AG08395 (cell line): ENCODE data around the gene AVPI1.
A peak's percentile ranks its signal among the peaks of the same experiment; 100 is the strongest.
"Not testable (repeated sequence)": the region's sequence is repeated elsewhere in the genome, so short reads cannot be mapped to it uniquely, and the experiment has no call there.

Experiments used
- DNase-seq: peaks from one replicate; pipeline ENCODE4 v3.0.0; 2012; ENCODE audit warnings: mixed read lengths, low spot score

Gene AVPI1

GRCh38 chr10:97640174-97640867 is 46.7 kb downstream of the AVPI1 start, which contains the start of gene PI4K2A:
TSS of gene PI4K2A (plus strand) at chr10:97640671. CDS start at chr10:97640743, 72 bp downstream.
- peak; percentile 99 for DNase-seq

GRCh38 chr10:97639090-97639489 is 48.0 kb downstream of the AVPI1 start:
- DNase-seq: not testable (repeated sequence)

- DNase-seq: no peak
Observed at GRCh38 chr10:97635577-97635976, 51.5 kb downstream of the AVPI1 start.

GRCh38 chr10:97633921-97634320 is 53.1 kb downstream of the AVPI1 start:
- DNase-seq: no peak

GRCh38 chr10:97632949-97633884 is 53.8 kb downstream of the AVPI1 start, which contains the start of gene MORN4:
TSS of gene MORN4 (minus strand) at chr10:97633500. CDS start at chr10:97619653, 13,847 bp downstream.
- peak; percentile 97 for DNase-seq

- DNase-seq: peak; percentile 14
Observed at GRCh38 chr10:97631098-97631497, 55.9 kb downstream of the AVPI1 start.

- DNase-seq: no peak
Observed at GRCh38 chr10:97629289-97629688, 57.8 kb downstream of the AVPI1 start.

GRCh38 chr10:97628228-97628627 is 58.8 kb downstream of the AVPI1 start:
- no peak for DNase-seq

GRCh38 chr10:97627731-97628130 is 59.3 kb downstream of the AVPI1 start:
- no peak for DNase-seq
